SK-N-DZ (cell line): ENCODE data around the gene MAP2K4. TPM values are rescaled to one million over a fixed set of nuclear protein-coding genes. Genes with fewer than 3 reads are reported as not detected.
"Not testable (repeated sequence)": the region's sequence is repeated elsewhere in the genome, so short reads cannot be mapped to it uniquely, and the experiment has no call there.

Source experiments
- DNase-seq: peaks from one replicate; pipeline ENCODE4 v3.0.0-alpha.2; 2015; ENCODE audit warnings: low spot score
- polyA plus RNA-seq, 2 experiments: library from polyadenylated mRNA; depleted of rRNA; stranded (reverse); fragments of >200 nt; gene quantifications; 2 replicates each; pipeline ENCODE4 v1.2.3, GENCODE V29; 2014

The MAP2K4 gene
- polyA plus RNA-seq (2014; cell fraction: cytosol; rRNA removed) = 29.7 and 30.3 TPM in 2 replicates
- polyA plus RNA-seq (2014; cell fraction: nucleus; rRNA removed) = 17.2 and 20.4 TPM in 2 replicates

- peak; percentile 82 for DNase-seq
Measured at GRCh38 chr17:12020642-12021622, at the start of gene MAP2K4. MAP2K4 (plus strand) TSS chr17:12020877; CDS start chr17:12020887, 10 bp downstream.

GRCh38 chr17:11972741-11973140, 47.9 kb upstream of the MAP2K4 start:
- not testable (repeated sequence) for DNase-seq

GRCh38 chr17:11979795-11980194, 40.9 kb upstream of the MAP2K4 start:
- no peak for DNase-seq

- DNase-seq = no peak
Measured at GRCh38 chr17:11980813-11981212, 39.9 kb upstream of the MAP2K4 start.

GRCh38 chr17:11981862-11982261, 38.8 kb upstream of the MAP2K4 start:
- DNase-seq = no peak

GRCh38 chr17:11986179-11986941, 34.3 kb upstream of the MAP2K4 start:
- no peak for DNase-seq

- DNase-seq = peak; percentile 51
Measured at GRCh38 chr17:11986942-11987329, 33.7 kb upstream of the MAP2K4 start.

- DNase-seq = no peak
Measured at GRCh38 chr17:11990363-11990983, 30.2 kb upstream of the MAP2K4 start.

GRCh38 chr17:11991461-11991860, 29.2 kb upstream of the MAP2K4 start:
- DNase-seq = no peak

- peak; percentile 63 for DNase-seq
Measured at GRCh38 chr17:11996722-11997146, 23.9 kb upstream of the MAP2K4 start.

GRCh38 chr17:11997147-11997971, 23.3 kb upstream of the MAP2K4 start, which contains the start of gene ZNF18:
ZNF18 (minus strand) TSS chr17:11997475; CDS start chr17:11992829, 4,646 bp downstream.
- DNase-seq = peak; percentile 92

- no peak for DNase-seq
Measured at GRCh38 chr17:11997972-11998233, 22.8 kb upstream of the MAP2K4 start.

- DNase-seq = no peak
Measured at GRCh38 chr17:11999696-12000095, 21.0 kb upstream of the MAP2K4 start.

- no peak for DNase-seq
Measured at GRCh38 chr17:12007466-12007865, 13.2 kb upstream of the MAP2K4 start.

GRCh38 chr17:12021623-12022140, 1.0 kb downstream of the MAP2K4 start:
- DNase-seq = no peak

GRCh38 chr17:12022310-12022709, 1.6 kb downstream of the MAP2K4 start:
- DNase-seq = no peak

- DNase-seq = no peak
Measured at GRCh38 chr17:12024327-12024726, 3.6 kb downstream of the MAP2K4 start.

GRCh38 chr17:12027658-12028057, 7.0 kb downstream of the MAP2K4 start:
- no peak for DNase-seq

- no peak for DNase-seq
Measured at GRCh38 chr17:12028611-12029010, 7.9 kb downstream of the MAP2K4 start.

GRCh38 chr17:12034538-12034937, 13.9 kb downstream of the MAP2K4 start:
- no peak for DNase-seq

- no peak for DNase-seq
Measured at GRCh38 chr17:12035673-12036072, 15.0 kb downstream of the MAP2K4 start.
